ENCODE data around the gene ERLEC1. TPM values are rescaled to one million over a fixed set of nuclear protein-coding genes. Genes with fewer than 3 reads are reported as not detected.

ERLEC1 gene
- total RNA-seq, 1 donor from 2014 or later: 59.7 TPM

DNA sequence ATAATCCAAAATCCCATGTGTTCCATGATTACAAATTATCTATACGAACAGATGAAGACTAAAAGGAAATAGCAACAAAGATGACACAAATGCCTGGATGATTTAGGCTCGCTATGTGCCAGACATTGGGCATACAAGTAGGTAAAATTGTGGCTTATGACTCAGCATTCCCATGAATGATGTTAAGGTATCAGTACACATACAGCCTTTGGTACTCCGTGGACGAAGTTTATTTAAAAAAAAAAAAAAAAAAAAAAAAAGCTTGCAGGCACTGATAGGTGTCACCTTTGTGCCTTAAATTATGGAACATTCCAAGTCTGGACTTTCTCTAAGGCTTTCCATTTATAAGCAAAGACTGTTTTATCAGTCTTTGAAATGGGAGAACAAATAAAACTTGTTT is 16.6 kb upstream of the ERLEC1 start:
- TF ChIP-seq CTCF (IDR thresholded peaks at IDR 0.05): no peak
- Histone ChIP-seq H3K4me1 (peaks cover 15% of the 10 kb centered on the region), H3K9me3 (no peaks in the 10 kb centered on the region), H3K27ac (no peak overlapping the region), H3K27me3 (ENCODE audit: low read depth) (no peaks in the 10 kb centered on the region), H3K4me3 (no peak overlapping the region), H3K36me3 (no peaks in the 10 kb centered on the region)
- intact Hi-C loops (cut with DNase I): no loop called here
- no peak for ATAC-seq
- DNase-seq: no peak

- Histone ChIP-seq H3K36me3 (peaks cover 15% of the 10 kb centered on the region), H3K4me3 (no peak overlapping the region), H3K9me3 (no peaks in the 10 kb centered on the region), H3K27ac (no peak overlapping the region), H3K4me1 (peaks cover 7% of the 10 kb centered on the region), H3K27me3 (ENCODE audit: low read depth) (no peaks in the 10 kb centered on the region)
- intact Hi-C loops (cut with DNase I): no loop called here
- TF ChIP-seq CTCF (IDR thresholded peaks at IDR 0.05): no peak
- DNase-seq (no peak), ATAC-seq (no peak)
These were observed 9.7 kb upstream of the ERLEC1 start for GRCh38 chr2:53777134-53777533.

GRCh38 chr2:53778536-53779162 is 8.2 kb upstream of the ERLEC1 start:
- DNase-seq (no peak), ATAC-seq (no peak)
- H3K9me3 ChIP-seq: no peaks in the 10 kb centered on the region
- H3K36me3 ChIP-seq: peaks cover 15% of the 10 kb centered on the region
- intact Hi-C loops (cut with DNase I): no loop called here
- no peak for TF ChIP-seq CTCF (IDR thresholded peaks at IDR 0.05)
- H3K4me3 ChIP-seq: no peak overlapping the region
- no peaks in the 10 kb centered on the region for H3K27me3 ChIP-seq (ENCODE audit: low read depth)
- no peak overlapping the region for H3K27ac ChIP-seq
- H3K4me1 ChIP-seq: peaks cover 21% of the 10 kb centered on the region

DNA sequence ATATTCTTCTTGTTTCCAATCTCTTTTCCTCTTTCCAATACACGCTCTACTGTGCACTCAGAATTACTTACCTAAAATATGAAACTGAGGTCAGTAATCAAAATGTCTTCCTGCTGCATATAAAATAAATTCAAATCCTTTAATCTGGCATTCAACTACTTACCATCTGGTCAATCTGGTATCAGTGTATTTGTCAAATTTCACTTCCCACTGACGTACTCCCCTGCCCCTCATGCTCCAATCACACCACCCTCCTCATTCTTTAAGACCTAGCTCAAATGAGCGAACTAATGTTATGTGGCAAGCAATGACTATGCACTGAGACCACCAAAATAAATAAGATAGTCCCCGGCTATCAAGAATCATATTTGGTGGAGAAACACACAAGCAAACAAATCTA is 6.8 kb upstream of the ERLEC1 start:
- H3K36me3 ChIP-seq: peaks cover 15% of the 10 kb centered on the region
- H3K27me3 ChIP-seq (ENCODE audit: low read depth): no peaks in the 10 kb centered on the region
- intact Hi-C loops (cut with DNase I): no loop called here
- H3K4me1 ChIP-seq: peaks cover 33% of the 10 kb centered on the region
- H3K4me3 ChIP-seq: no peak overlapping the region
- TF ChIP-seq CTCF (IDR thresholded peaks at IDR 0.05): no peak
- DNase-seq (no peak), ATAC-seq (no peak)
- no peak overlapping the region for H3K27ac ChIP-seq
- no peaks in the 10 kb centered on the region for H3K9me3 ChIP-seq

DNA sequence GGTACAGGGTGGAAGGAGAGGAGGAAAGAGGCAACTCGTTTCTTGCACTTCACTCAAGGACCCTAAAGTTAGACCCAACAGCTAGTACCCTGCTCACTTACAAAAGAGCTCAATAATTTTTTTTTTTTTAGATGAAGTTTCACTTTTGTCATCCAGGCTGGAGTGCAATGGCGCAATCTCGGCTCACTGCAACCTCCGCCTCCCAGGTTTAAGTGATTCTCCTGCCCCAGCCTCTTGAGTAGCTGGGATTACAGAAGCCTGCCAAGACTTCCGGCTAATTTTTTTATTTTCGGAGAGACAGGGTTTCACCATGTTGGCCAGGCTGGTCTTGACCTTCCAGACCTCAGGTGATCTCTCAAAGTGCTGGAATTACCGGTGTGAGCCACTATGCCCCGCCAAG is 4.2 kb upstream of the ERLEC1 start:
- H3K4me1 ChIP-seq: peaks cover 46% of the 10 kb centered on the region
- peak overlapping the region; percentile 20 for H3K27ac ChIP-seq
- DNase-seq: peak; percentile 74
- intact Hi-C loops (cut with DNase I): no loop called here
- peak; percentile 38 to 50 for ATAC-seq
- H3K9me3 ChIP-seq: no peaks in the 10 kb centered on the region
- TF ChIP-seq CTCF (IDR thresholded peaks at IDR 0.05): no peak
- H3K36me3 ChIP-seq: peaks cover 15% of the 10 kb centered on the region
- H3K4me3 ChIP-seq: no peak overlapping the region
- no peaks in the 10 kb centered on the region for H3K27me3 ChIP-seq (ENCODE audit: low read depth)

Data from lower lobe of right lung (tissue), 2 donors.